B cell (primary cell): ENCODE measurements around the gene LYPD3. TPM values are rescaled to one million over a fixed set of nuclear protein-coding genes. Genes with fewer than 3 reads are reported as not detected.

Source experiments
- ATAC-seq: fragments of 200-7000 bp; cut with Tn5 transposase; one replicate; pipeline ENCODE4 v1.10.0; 2021; ENCODE audit warnings: low read depth, mild to moderate bottlenecking, moderate number of reproducible peaks, moderate library complexity
- CTCF ChIA-PET: fragments of 350-600 bp; sonication (Branson Sonifier 250); formaldehyde crosslinking; loops from one replicate; lab custom pipeline; 2021; ENCODE audit warnings: antibody characterized with exemption, inconsistent platforms; lab: Charles Lee
- POLR2A ChIA-PET: fragments of 350-600 bp; sonication (Branson Sonifier 250); formaldehyde crosslinking; loops from one replicate; lab custom pipeline; 2021; ENCODE audit warnings: antibody characterized with exemption; lab: Charles Lee
- DNase-seq: peaks from one replicate; pipeline ENCODE4 v3.0.0; 2013
- H2AFZ ChIP-seq: 2 replicates; pipeline ENCODE4 v1.6.1; 2012; ENCODE audit warnings: mild to moderate bottlenecking, low read depth, low read length; ENCODE audit not compliant: insufficient read depth, poor library complexity, severe bottlenecking
- H3K27ac ChIP-seq, 2 donors: 1 replicate in 1 of 2; 2 replicates in 1 of 2; pipeline ENCODE4 v1.5.1; 2012 to 2013; ENCODE audit warnings: low read length in 2 of 2, mild to moderate bottlenecking in 2 of 2, moderate library complexity in 1 of 2
- H3K27me3 ChIP-seq, 4 experiments: fragments of 200-600 bp in 1 of 4; sonication (generic) in 1 of 4; replicated peaks in 1 of 4; 1 replicate in 2 of 4; 2 replicates in 2 of 4; pipeline versions ENCODE4 v1.6.1 to v1.7.0; 2013 to 2016; ENCODE audit warnings: low read length in 3 of 4, mild to moderate bottlenecking in 2 of 4, mixed read lengths in 1 of 4, moderate library complexity in 1 of 4; ENCODE audit not compliant: insufficient read depth in 4 of 4, control insufficient read depth in 3 of 4; ENCODE audit errors: control extremely low read depth in 1 of 4
- H3K36me3 ChIP-seq, 2 experiments: replicated peaks in 1 of 2; 1 replicate in 1 of 2; 2 replicates in 1 of 2; pipeline versions ENCODE4 v1.6.1 to v1.7.1; 2013; ENCODE audit warnings: low read length in 1 of 2; ENCODE audit not compliant: insufficient read depth in 2 of 2, control insufficient read depth in 1 of 2; ENCODE audit errors: control extremely low read depth in 1 of 2, extremely low read depth in 1 of 2
- H3K4me1 ChIP-seq, 2 donors: fragments of 200-600 bp in 1 of 2; sonication (generic) in 1 of 2; 1 replicate in 1 of 2; 2 replicates in 1 of 2; pipeline versions ENCODE4 v1.5.1 to v1.6.1; 2013 to 2017; ENCODE audit warnings: low read length in 2 of 2; ENCODE audit not compliant: control insufficient read depth in 2 of 2, insufficient read depth in 2 of 2
- H3K4me2 ChIP-seq: replicated peaks from 2 replicates; pipeline ENCODE3; 2012; ENCODE audit warnings: mild to moderate bottlenecking, low read depth, low read length; ENCODE audit not compliant: poor library complexity, severe bottlenecking
- H3K4me3 ChIP-seq, 5 experiments: fragments of 200-600 bp in 1 of 5; sonication (generic) in 1 of 5; 1 replicate in 3 of 5; 2 replicates in 2 of 5; pipeline versions ENCODE4 v1.5.1 to v1.7.0; 2011 to 2016; ENCODE audit warnings: low read length in 4 of 5, mild to moderate bottlenecking in 4 of 5, low read depth in 2 of 5, control low read depth in 1 of 5, moderate library complexity in 1 of 5; ENCODE audit not compliant: insufficient read depth in 1 of 5; ENCODE audit errors: control extremely low read depth in 1 of 5, extremely low read depth in 1 of 5
- H3K79me2 ChIP-seq: fragments of 200-600 bp; sonication (generic); one replicate; pipeline ENCODE4 v1.6.0; 2016; ENCODE audit warnings: low read length; ENCODE audit not compliant: control insufficient read depth, insufficient read depth
- H3K9ac ChIP-seq: fragments of 200-600 bp; sonication (generic); 2 replicates; pipeline ENCODE4 v1.6.1; 2017; ENCODE audit warnings: mild to moderate bottlenecking, low read length, moderate library complexity
- H3K9me3 ChIP-seq, 3 donors: one replicate each; pipeline versions ENCODE4 v1.6.1 to v1.7.1; 2013; ENCODE audit warnings: low read length in 2 of 3; ENCODE audit not compliant: control insufficient read depth in 2 of 3, insufficient read depth in 1 of 3; ENCODE audit errors: control extremely low read depth in 1 of 3
- H4K20me1 ChIP-seq: 2 replicates; pipeline ENCODE4 v1.6.0; 2012; ENCODE audit warnings: mild to moderate bottlenecking, low read length; ENCODE audit not compliant: insufficient read depth, control insufficient read depth, poor library complexity, severe bottlenecking
- H3K27ac Mint-ChIP-seq: one replicate; pipeline ENCODE4 v1.8.0; 2021; ENCODE audit warnings: mixed read lengths
- H3K27me3 Mint-ChIP-seq: one replicate; pipeline ENCODE4 v1.8.0; 2021; ENCODE audit warnings: mixed read lengths
- H3K4me1 Mint-ChIP-seq: one replicate; pipeline ENCODE4 v1.8.0; 2021; ENCODE audit warnings: mixed read lengths
- H3K4me3 Mint-ChIP-seq: one replicate; pipeline ENCODE4 v1.8.0; 2021; ENCODE audit warnings: mixed read lengths
- H3K9me3 Mint-ChIP-seq: one replicate; pipeline ENCODE4 v1.8.0; 2022; ENCODE audit warnings: mixed read lengths; ENCODE audit not compliant: insufficient read depth
- EZH2 ChIP-seq: IDR thresholded peaks from 2 replicates; pipeline ENCODE4 v1.6.1; 2012; ENCODE audit warnings: borderline replicate concordance, low read depth, mild to moderate bottlenecking, moderate library complexity, low read length; ENCODE audit not compliant: insufficient read depth, poor library complexity, severe bottlenecking
- WGBS: methylation state at CpG from one replicate; pipeline ENCODE4 v1.1.5; 2013; ENCODE audit warnings: missing lambda C conversion rate; ENCODE audit not compliant: insufficient coverage; 5-methylcytosine and 5-hydroxymethylcytosine counted together
- intact Hi-C: fragments of 100-400 bp; cut with micrococcal nuclease; formaldehyde crosslinking; loops from one replicate; pipeline ENCODE4 v1.10.0; 2022
- polyA plus RNA-seq: library from polyadenylated mRNA; depleted of rRNA; stranded (reverse); fragments of >200 nt; gene quantifications from 2 replicates; pipeline ENCODE4 v1.2.3, GENCODE V29; 2012
- total RNA-seq, 2 donors: library from RNA; stranded (reverse); fragments of 120-200 nt in 1 of 2; gene quantifications; 1 replicate in 1 of 2; 2 replicates in 1 of 2; pipeline versions ENCODE4 v1.2.3 to v1.2.4, GENCODE V29; 2013 to 2022
- TF ChIP-seq, protein P1 (sequence below): fragments of 200-600 bp; IDR thresholded peaks from one replicate; pipeline ENCODE4 v1.8.0; 2022; ENCODE audit warnings: antibody characterized with exemption, mild to moderate bottlenecking

LYPD3 gene
- total and polyA plus RNA-seq, 2 donors (not counting 1 experiment from before 2014, with no cell fraction given), result 0.27 to 2.2 TPM

DNA sequence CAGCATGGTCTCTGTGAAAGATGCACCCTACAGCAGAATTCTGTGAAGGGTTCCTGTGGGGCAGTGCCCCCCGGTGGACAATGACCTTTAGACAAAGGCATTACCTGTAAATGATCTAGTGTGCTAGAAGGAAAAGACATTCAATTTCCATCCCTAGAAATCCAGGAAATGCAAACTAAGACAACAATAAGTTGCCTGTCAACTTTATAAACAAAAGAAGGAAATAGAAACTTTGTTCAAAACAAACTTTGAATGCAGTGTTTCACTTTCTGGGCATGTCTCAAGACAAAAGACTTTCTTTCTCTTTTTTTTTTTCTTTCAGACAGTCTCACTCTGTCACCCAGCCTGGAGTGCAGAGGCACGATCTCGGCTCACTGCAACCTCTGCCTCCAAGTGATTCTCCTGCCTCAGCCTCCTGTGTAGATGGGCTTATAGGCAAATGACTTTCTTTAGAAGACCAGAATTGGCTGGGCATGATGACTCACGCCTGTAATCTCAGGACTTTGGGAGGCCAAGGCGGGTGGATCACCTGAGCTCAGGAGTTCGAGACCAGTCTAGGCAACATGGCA lies 35.2 kb downstream of the LYPD3 start:
- H3K27me3 Mint-ChIP-seq, result no peaks in the 10 kb centered on the region
- Histone ChIP-seq H3K9me3 (no peaks in the 10 kb centered on the region), H2AFZ (no peak overlapping the region), H3K79me2 (no peaks in the 10 kb centered on the region), H3K4me2 (no peak overlapping the region), H4K20me1 (no peaks in the 10 kb centered on the region), H3K9ac (no peak overlapping the region), H3K27me3 (peaks cover 0 to 2% (median 0%) of the 10 kb centered on the region in 4 experiments), H3K4me3 (no peak overlapping the region), H3K4me1 (peaks cover 8% of the 10 kb centered on the region in 2 donors), H3K36me3 (no peaks in the 10 kb centered on the region), H3K27ac (peak overlapping the region in 1 of 2 donors; percentile 39)
- H3K4me3 Mint-ChIP-seq, result no peak overlapping the region
- H3K9me3 Mint-ChIP-seq, result no peaks in the 10 kb centered on the region
- ATAC-seq, result peak; percentile 49
- TF ChIP-seq, protein P1, sequence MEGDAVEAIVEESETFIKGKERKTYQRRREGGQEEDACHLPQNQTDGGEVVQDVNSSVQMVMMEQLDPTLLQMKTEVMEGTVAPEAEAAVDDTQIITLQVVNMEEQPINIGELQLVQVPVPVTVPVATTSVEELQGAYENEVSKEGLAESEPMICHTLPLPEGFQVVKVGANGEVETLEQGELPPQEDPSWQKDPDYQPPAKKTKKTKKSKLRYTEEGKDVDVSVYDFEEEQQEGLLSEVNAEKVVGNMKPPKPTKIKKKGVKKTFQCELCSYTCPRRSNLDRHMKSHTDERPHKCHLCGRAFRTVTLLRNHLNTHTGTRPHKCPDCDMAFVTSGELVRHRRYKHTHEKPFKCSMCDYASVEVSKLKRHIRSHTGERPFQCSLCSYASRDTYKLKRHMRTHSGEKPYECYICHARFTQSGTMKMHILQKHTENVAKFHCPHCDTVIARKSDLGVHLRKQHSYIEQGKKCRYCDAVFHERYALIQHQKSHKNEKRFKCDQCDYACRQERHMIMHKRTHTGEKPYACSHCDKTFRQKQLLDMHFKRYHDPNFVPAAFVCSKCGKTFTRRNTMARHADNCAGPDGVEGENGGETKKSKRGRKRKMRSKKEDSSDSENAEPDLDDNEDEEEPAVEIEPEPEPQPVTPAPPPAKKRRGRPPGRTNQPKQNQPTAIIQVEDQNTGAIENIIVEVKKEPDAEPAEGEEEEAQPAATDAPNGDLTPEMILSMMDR, result peak; percentile 10
- TF ChIP-seq EZH2, result no peak
- intact Hi-C loops, result no loop called here
- ChIA-PET CTCF (interaction anchor here (1.8 to 4.7 kb wide), 3 partner anchors 9 to 90 kb away, joined by 3 to 50 read pairs (median 13); no protein-coding TSS in a partner anchor), POLR2A (interaction anchor here (0.7 kb wide), 1 partner anchor 239 kb away, joined by 3 read pairs; no protein-coding TSS in a partner anchor)
- H3K27ac Mint-ChIP-seq, result no peak overlapping the region
- 78% methylated on average over 6 of the region's 6 CpGs for WGBS
- peaks cover 25% of the 10 kb centered on the region for H3K4me1 Mint-ChIP-seq
- DNase-seq, result no peak

GRCh38 chr19:43429395-43429794 lies 36.0 kb downstream of the LYPD3 start:
- H3K4me2 ChIP-seq, result no peak overlapping the region
- no peak overlapping the region for H3K9ac ChIP-seq
- ChIA-PET CTCF (interaction anchor here (0.7 to 4.7 kb wide), 3 partner anchors 17 to 1355 kb away, joined by 5 to 50 read pairs (median 13); no protein-coding TSS in a partner anchor), POLR2A (no interaction called here)
- H3K4me3 Mint-ChIP-seq, result no peak overlapping the region
- H3K9me3 Mint-ChIP-seq, result no peaks in the 10 kb centered on the region
- 57% methylated on average over 1 of the region's 7 CpGs for WGBS
- intact Hi-C loops, result no loop called here
- no peak overlapping the region for H3K4me3 ChIP-seq
- H3K36me3 ChIP-seq, result no peaks in the 10 kb centered on the region
- peaks cover 8% of the 10 kb centered on the region in 2 donors for H3K4me1 ChIP-seq
- TF ChIP-seq EZH2, result no peak
- ATAC-seq (no peak), DNase-seq (no peak)
- H3K27ac Mint-ChIP-seq, result no peak overlapping the region
- no peaks in the 10 kb centered on the region for H4K20me1 ChIP-seq
- H3K27ac ChIP-seq, result no peak overlapping the region
- no peak overlapping the region for H2AFZ ChIP-seq
- peaks cover 25% of the 10 kb centered on the region for H3K4me1 Mint-ChIP-seq
- H3K27me3 Mint-ChIP-seq, result peaks cover 6% of the 10 kb centered on the region
- H3K79me2 ChIP-seq, result no peaks in the 10 kb centered on the region
- peaks cover 0 to 4% (median 0%) of the 10 kb centered on the region in 4 experiments for H3K27me3 ChIP-seq
- H3K9me3 ChIP-seq, result no peaks in the 10 kb centered on the region
